IPS-18a (cell line): ENCODE measurements around the gene RAPGEF5.

Experiments
- H3K27ac ChIP-seq: one replicate; pipeline ENCODE4 v1.5.1; 2013; ENCODE audit warnings: low read length
- H3K27me3 ChIP-seq: one replicate; pipeline ENCODE4 v1.6.1; 2013; ENCODE audit warnings: mild to moderate bottlenecking, low read length; ENCODE audit not compliant: control insufficient read depth, insufficient read depth
- H3K36me3 ChIP-seq: one replicate; pipeline ENCODE4 v1.6.1; 2013; ENCODE audit warnings: low read depth, low read length; ENCODE audit not compliant: control insufficient read depth
- H3K4me1 ChIP-seq: one replicate; pipeline ENCODE4 v1.6.1; 2013; ENCODE audit warnings: low read depth, low read length; ENCODE audit not compliant: control insufficient read depth
- H3K4me3 ChIP-seq: one replicate; pipeline ENCODE4 v1.5.1; 2013; ENCODE audit warnings: low read length
- H3K9ac ChIP-seq: one replicate; pipeline ENCODE4 v1.6.1; 2013; ENCODE audit warnings: mild to moderate bottlenecking, low read length, moderate library complexity
- H3K9me3 ChIP-seq: one replicate; pipeline ENCODE4 v1.6.1; 2013; ENCODE audit warnings: low read depth, low read length; ENCODE audit not compliant: control insufficient read depth

RAPGEF5 gene

GRCh38 chr7:22357311-22358175 lies 589 bp upstream of the RAPGEF5 start:
- no peaks in the 10 kb centered on the region for H3K36me3 ChIP-seq
- peaks cover 26% of the 10 kb centered on the region for H3K27me3 ChIP-seq
- peak overlapping the region; percentile 57 for H3K4me3 ChIP-seq
- H3K9me3 ChIP-seq = no peaks in the 10 kb centered on the region
- peaks cover 9% of the 10 kb centered on the region for H3K4me1 ChIP-seq
- H3K27ac ChIP-seq = no peak overlapping the region
- no peak overlapping the region for H3K9ac ChIP-seq

DNA sequence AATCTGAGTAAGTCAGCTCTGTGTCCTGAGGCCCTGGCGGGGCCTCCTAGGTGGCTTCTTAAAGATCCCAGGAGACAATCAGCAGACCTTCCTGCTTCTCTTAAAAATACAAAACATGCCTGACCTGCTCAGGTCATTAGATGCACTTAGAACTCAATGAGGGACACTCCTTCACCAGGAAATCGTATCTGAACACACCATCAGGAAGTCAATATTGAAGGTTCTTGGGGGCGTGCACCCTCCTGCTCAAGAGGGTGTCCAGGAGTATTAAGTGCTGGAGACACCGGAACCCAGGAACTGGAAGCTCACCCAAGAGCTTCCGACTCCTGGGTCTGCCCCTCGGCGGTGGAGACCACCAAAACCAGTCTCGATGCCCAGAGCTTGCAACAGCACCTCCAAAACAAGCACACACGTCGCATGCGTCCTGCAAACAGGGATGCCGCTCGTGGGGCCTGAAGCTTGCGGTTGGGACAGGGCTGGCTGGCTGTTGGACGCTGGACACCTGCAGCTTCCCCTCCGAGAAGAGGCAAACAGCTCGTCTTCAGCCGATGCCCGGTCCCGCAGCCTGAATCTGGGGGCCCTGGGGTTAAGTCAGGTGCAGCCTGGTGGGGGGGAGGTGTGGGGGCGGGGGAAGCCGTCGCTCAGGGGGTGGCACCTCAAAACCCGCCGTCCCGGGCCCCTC lies 803 bp downstream of the RAPGEF5 start:
- H3K27me3 ChIP-seq = peaks cover 26% of the 10 kb centered on the region
- H3K4me3 ChIP-seq = peak overlapping the region; percentile 56
- H3K36me3 ChIP-seq = no peaks in the 10 kb centered on the region
- no peak overlapping the region for H3K27ac ChIP-seq
- H3K9ac ChIP-seq = no peak overlapping the region
- peaks cover 9% of the 10 kb centered on the region for H3K4me1 ChIP-seq
- H3K9me3 ChIP-seq = no peaks in the 10 kb centered on the region

- Histone ChIP-seq H3K36me3 (no peaks in the 10 kb centered on the region), H3K4me1 (peaks cover 9% of the 10 kb centered on the region), H3K27me3 (peaks cover 26% of the 10 kb centered on the region), H3K9me3 (no peaks in the 10 kb centered on the region), H3K9ac (no peak overlapping the region), H3K4me3 (peak overlapping the region; percentile 56), H3K27ac (no peak overlapping the region)
These were observed 1.3 kb downstream of the RAPGEF5 start for GRCh38 chr7:22355620-22356009.

- no peak overlapping the region for H3K4me3 ChIP-seq
- H3K4me1 ChIP-seq = peaks cover 9% of the 10 kb centered on the region
- no peak overlapping the region for H3K27ac ChIP-seq
- no peak overlapping the region for H3K9ac ChIP-seq
- no peaks in the 10 kb centered on the region for H3K36me3 ChIP-seq
- H3K27me3 ChIP-seq = peaks cover 26% of the 10 kb centered on the region
- no peaks in the 10 kb centered on the region for H3K9me3 ChIP-seq
These were observed 2.5 kb downstream of the RAPGEF5 start for GRCh38 chr7:22354462-22354861.

- Histone ChIP-seq H3K4me3 (no peak overlapping the region), H3K9me3 (no peaks in the 10 kb centered on the region), H3K36me3 (no peaks in the 10 kb centered on the region), H3K27ac (no peak overlapping the region), H3K9ac (no peak overlapping the region), H3K27me3 (peaks cover 21% of the 10 kb centered on the region), H3K4me1 (peaks cover 9% of the 10 kb centered on the region)
These were observed 4.1 kb downstream of the RAPGEF5 start for GRCh38 chr7:22352887-22353286.

GRCh38 chr7:22351878-22352277 lies 5.1 kb downstream of the RAPGEF5 start:
- Histone ChIP-seq H3K27me3 (peaks cover 14% of the 10 kb centered on the region), H3K4me3 (no peak overlapping the region), H3K9ac (no peak overlapping the region), H3K4me1 (peaks cover 4% of the 10 kb centered on the region), H3K27ac (no peak overlapping the region), H3K36me3 (no peaks in the 10 kb centered on the region), H3K9me3 (no peaks in the 10 kb centered on the region)

DNA sequence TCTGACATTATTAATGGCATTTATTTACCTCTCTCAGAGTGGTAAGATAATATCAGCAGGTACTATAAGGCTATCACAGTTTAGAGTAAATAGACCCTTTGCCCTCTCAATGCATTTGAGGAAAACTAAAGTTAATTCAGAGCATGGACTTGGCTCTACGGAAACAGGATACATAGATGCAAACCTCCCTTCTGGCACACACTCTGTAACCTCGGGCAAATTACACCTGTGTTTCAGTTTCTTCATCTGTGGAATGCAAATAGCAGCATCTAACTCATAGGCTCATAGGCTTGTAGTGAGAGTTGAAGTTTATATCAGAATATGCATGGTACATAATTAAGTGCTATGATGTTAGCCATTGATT lies 5.6 kb downstream of the RAPGEF5 start:
- peaks cover 4% of the 10 kb centered on the region for H3K4me1 ChIP-seq
- H3K9me3 ChIP-seq = no peaks in the 10 kb centered on the region
- no peaks in the 10 kb centered on the region for H3K36me3 ChIP-seq
- no peak overlapping the region for H3K4me3 ChIP-seq
- H3K27me3 ChIP-seq = peaks cover 13% of the 10 kb centered on the region
- H3K9ac ChIP-seq = no peak overlapping the region
- no peak overlapping the region for H3K27ac ChIP-seq

GRCh38 chr7:22350466-22351328 lies 6.3 kb downstream of the RAPGEF5 start:
- Histone ChIP-seq H3K9ac (no peak overlapping the region), H3K36me3 (no peaks in the 10 kb centered on the region), H3K27me3 (peaks cover 7% of the 10 kb centered on the region), H3K4me3 (no peak overlapping the region), H3K27ac (no peak overlapping the region), H3K9me3 (no peaks in the 10 kb centered on the region), H3K4me1 (no peaks in the 10 kb centered on the region)

DNA sequence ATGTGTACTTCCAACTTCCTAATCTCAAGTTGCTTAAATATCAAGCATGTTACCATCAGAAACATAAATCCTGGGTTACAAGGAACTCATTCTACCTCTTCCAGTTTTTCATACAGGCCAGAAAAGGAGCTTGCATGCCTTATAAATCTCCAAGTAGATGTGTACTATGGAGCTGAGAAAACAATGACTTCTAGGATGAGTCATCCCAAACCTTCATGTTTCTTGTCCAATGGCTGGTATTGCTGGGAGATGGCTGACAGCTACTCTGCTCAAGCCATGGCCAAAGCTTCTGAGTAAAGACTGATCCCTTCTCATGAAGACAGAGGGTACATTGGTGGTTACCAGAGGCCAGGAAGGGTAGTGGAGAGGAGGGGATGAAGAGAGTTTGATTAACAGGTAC lies 8.6 kb downstream of the RAPGEF5 start:
- H3K9me3 ChIP-seq = no peaks in the 10 kb centered on the region
- H3K4me1 ChIP-seq = no peaks in the 10 kb centered on the region
- H3K4me3 ChIP-seq = no peak overlapping the region
- no peaks in the 10 kb centered on the region for H3K27me3 ChIP-seq
- no peak overlapping the region for H3K9ac ChIP-seq
- H3K36me3 ChIP-seq = no peaks in the 10 kb centered on the region
- no peak overlapping the region for H3K27ac ChIP-seq

DNA sequence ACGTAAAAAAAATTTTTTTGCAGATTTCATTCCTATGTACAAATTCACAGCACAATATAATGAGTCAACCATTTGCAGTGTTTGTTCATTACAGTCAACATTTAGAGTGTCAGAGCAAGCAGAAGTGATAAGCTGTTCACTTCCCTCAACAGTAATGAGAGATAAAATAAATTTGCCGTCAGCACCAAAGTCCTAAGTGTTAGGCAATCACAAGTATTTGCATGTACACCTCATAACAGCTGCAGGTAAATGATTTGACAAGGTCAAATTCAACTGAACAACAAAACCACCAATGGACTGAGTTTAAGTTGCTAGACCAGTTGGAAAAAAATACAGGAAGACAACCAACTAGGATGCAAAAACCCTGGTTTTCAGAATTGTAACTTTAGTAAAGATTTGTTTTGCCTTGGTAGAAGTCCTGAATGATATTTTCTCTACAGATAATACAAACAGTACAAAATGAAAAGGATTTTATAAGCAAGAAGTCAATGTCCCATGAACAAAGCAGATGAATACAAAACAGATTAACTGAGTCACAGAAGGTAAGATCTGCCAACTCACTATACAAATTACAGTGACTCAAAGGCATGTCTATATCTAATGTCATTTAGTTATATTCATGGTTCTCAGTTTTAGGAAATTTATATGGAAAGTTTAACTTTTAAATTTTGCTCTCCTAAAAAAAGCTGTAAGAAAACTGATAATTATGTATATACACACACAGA lies 10.4 kb downstream of the RAPGEF5 start:
- H3K27me3 ChIP-seq = no peaks in the 10 kb centered on the region
- H3K36me3 ChIP-seq = no peaks in the 10 kb centered on the region
- no peak overlapping the region for H3K4me3 ChIP-seq
- H3K9ac ChIP-seq = no peak overlapping the region
- no peak overlapping the region for H3K27ac ChIP-seq
- H3K9me3 ChIP-seq = no peaks in the 10 kb centered on the region
- H3K4me1 ChIP-seq = peaks cover 4% of the 10 kb centered on the region

GRCh38 chr7:22344655-22345054 lies 12.3 kb downstream of the RAPGEF5 start:
- Histone ChIP-seq H3K4me1 (peaks cover 4% of the 10 kb centered on the region), H3K36me3 (no peaks in the 10 kb centered on the region), H3K27ac (no peak overlapping the region), H3K9me3 (no peaks in the 10 kb centered on the region), H3K4me3 (no peak overlapping the region), H3K9ac (no peak overlapping the region), H3K27me3 (no peaks in the 10 kb centered on the region)
